ENCODE data around the gene AQP2. TPM values are rescaled to one million over a fixed set of nuclear protein-coding genes. Genes with fewer than 3 reads are reported as not detected.

Gene AQP2
- total RNA-seq, 1 donor from 2014 or later: not detected

GRCh38 chr12:49946086-49946485 is 4.5 kb upstream of the AQP2 start:
- no peak for TF ChIP-seq CTCF (IDR thresholded peaks at IDR 0.05)
- no peak for DNase-seq (ENCODE audit: low spot score)
- H3K4me1 Mint-ChIP-seq (ENCODE audit: low read depth): peaks cover 12% of the 10 kb centered on the region
- H3K27ac Mint-ChIP-seq (ENCODE audit: unreplicated experiment): no peak overlapping the region
- H3K36me3 Mint-ChIP-seq (ENCODE audit: low read depth): no peaks in the 10 kb centered on the region
- H3K9me3 Mint-ChIP-seq (ENCODE audit: low read depth): no peaks in the 10 kb centered on the region
- no peak overlapping the region for H3K4me3 Mint-ChIP-seq (ENCODE audit: unreplicated experiment)
- H3K27me3 Mint-ChIP-seq (ENCODE audit: low read depth): no peaks in the 10 kb centered on the region

- DNase-seq (ENCODE audit: low spot score): no peak
- H3K4me1 Mint-ChIP-seq (ENCODE audit: low read depth): peaks cover 12% of the 10 kb centered on the region
- no peak overlapping the region for H3K4me3 Mint-ChIP-seq (ENCODE audit: unreplicated experiment)
- H3K27ac Mint-ChIP-seq (ENCODE audit: unreplicated experiment): no peak overlapping the region
- no peak for TF ChIP-seq CTCF (IDR thresholded peaks at IDR 0.05)
- no peaks in the 10 kb centered on the region for H3K36me3 Mint-ChIP-seq (ENCODE audit: low read depth)
- no peaks in the 10 kb centered on the region for H3K9me3 Mint-ChIP-seq (ENCODE audit: low read depth)
- no peaks in the 10 kb centered on the region for H3K27me3 Mint-ChIP-seq (ENCODE audit: low read depth)
Measured at GRCh38 chr12:49946497-49946896, 4.0 kb upstream of the AQP2 start.

- DNase-seq (ENCODE audit: low spot score): no peak
- no peak overlapping the region for H3K4me3 Mint-ChIP-seq (ENCODE audit: unreplicated experiment)
- H3K27ac Mint-ChIP-seq (ENCODE audit: unreplicated experiment): no peak overlapping the region
- H3K36me3 Mint-ChIP-seq (ENCODE audit: low read depth): no peaks in the 10 kb centered on the region
- TF ChIP-seq CTCF (IDR thresholded peaks at IDR 0.05): no peak
- no peaks in the 10 kb centered on the region for H3K27me3 Mint-ChIP-seq (ENCODE audit: low read depth)
- H3K4me1 Mint-ChIP-seq (ENCODE audit: low read depth): peaks cover 12% of the 10 kb centered on the region
- no peaks in the 10 kb centered on the region for H3K9me3 Mint-ChIP-seq (ENCODE audit: low read depth)
Measured at GRCh38 chr12:49947593-49948226, 2.8 kb upstream of the AQP2 start.

GRCh38 chr12:49948866-49949845 is 1.4 kb upstream of the AQP2 start:
- Mint-ChIP-seq H3K27me3 (ENCODE audit: low read depth) (no peaks in the 10 kb centered on the region), H3K27ac (ENCODE audit: unreplicated experiment) (no peak overlapping the region), H3K36me3 (ENCODE audit: low read depth) (no peaks in the 10 kb centered on the region), H3K4me3 (ENCODE audit: unreplicated experiment) (no peak overlapping the region), H3K9me3 (ENCODE audit: low read depth) (no peaks in the 10 kb centered on the region), H3K4me1 (ENCODE audit: low read depth) (peaks cover 12% of the 10 kb centered on the region)
- no peak for DNase-seq (ENCODE audit: low spot score)
- no peak for TF ChIP-seq CTCF (IDR thresholded peaks at IDR 0.05)

GRCh38 chr12:49949866-49950265 is 671 bp upstream of the AQP2 start:
- no peaks in the 10 kb centered on the region for H3K27me3 Mint-ChIP-seq (ENCODE audit: low read depth)
- no peak for DNase-seq (ENCODE audit: low spot score)
- H3K4me1 Mint-ChIP-seq (ENCODE audit: low read depth): peaks cover 12% of the 10 kb centered on the region
- no peak overlapping the region for H3K27ac Mint-ChIP-seq (ENCODE audit: unreplicated experiment)
- no peaks in the 10 kb centered on the region for H3K9me3 Mint-ChIP-seq (ENCODE audit: low read depth)
- H3K4me3 Mint-ChIP-seq (ENCODE audit: unreplicated experiment): no peak overlapping the region
- TF ChIP-seq CTCF (IDR thresholded peaks at IDR 0.05): no peak
- no peaks in the 10 kb centered on the region for H3K36me3 Mint-ChIP-seq (ENCODE audit: low read depth)
